Fibroblast of lung (primary cell): ENCODE measurements around the gene HSD17B12.

Experiments
- EZH2 ChIP-seq: IDR thresholded peaks from 2 replicates; pipeline ENCODE4 v1.5.1; 2012; ENCODE audit warnings: low read length, control low read depth, mild to moderate bottlenecking; ENCODE audit errors: missing control alignments
- TF ChIP-seq, protein P1 (sequence below), 2 donors: IDR thresholded peaks in 1 of 2; conservative IDR thresholded peaks in 1 of 2; 1 replicate in 1 of 2; 2 replicates in 1 of 2; pipeline ENCODE4 v1.5.1; 2011 to 2012; ENCODE audit warnings: low read length in 2 of 2, control low read depth in 1 of 2, inconsistent platforms in 1 of 2, low read depth in 1 of 2, mild to moderate bottlenecking in 1 of 2

DNA sequence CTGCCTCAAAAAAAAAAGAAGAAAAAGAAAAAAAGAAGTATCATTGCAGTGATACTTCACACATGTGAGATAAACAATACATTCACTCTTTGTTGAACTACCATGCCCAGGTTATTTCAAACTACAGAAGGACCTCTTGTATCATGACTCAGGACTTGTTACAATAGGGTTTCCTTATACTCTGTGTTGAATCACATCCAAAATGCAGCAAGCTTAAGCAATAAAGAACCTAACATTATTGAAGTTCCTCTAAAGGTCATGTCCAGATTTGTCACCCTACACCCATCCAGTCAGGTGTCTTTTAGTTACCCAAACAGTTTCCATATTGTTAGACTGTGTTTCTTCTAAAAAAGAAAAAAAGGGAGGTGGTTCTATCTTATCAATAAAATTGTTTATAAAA, 173.2 kb downstream of the HSD17B12 start:
- TF ChIP-seq, protein P1, sequence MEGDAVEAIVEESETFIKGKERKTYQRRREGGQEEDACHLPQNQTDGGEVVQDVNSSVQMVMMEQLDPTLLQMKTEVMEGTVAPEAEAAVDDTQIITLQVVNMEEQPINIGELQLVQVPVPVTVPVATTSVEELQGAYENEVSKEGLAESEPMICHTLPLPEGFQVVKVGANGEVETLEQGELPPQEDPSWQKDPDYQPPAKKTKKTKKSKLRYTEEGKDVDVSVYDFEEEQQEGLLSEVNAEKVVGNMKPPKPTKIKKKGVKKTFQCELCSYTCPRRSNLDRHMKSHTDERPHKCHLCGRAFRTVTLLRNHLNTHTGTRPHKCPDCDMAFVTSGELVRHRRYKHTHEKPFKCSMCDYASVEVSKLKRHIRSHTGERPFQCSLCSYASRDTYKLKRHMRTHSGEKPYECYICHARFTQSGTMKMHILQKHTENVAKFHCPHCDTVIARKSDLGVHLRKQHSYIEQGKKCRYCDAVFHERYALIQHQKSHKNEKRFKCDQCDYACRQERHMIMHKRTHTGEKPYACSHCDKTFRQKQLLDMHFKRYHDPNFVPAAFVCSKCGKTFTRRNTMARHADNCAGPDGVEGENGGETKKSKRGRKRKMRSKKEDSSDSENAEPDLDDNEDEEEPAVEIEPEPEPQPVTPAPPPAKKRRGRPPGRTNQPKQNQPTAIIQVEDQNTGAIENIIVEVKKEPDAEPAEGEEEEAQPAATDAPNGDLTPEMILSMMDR (conservative IDR thresholded peaks at IDR 0.05 in 1 of 2, IDR thresholded peaks at IDR 0.05 in 1 of 2; ENCODE audit: low read depth in 1 of 2, low read length in 2 of 2) = no peak
- TF ChIP-seq EZH2 = no peak
